Lung (tissue), 12 donors: ENCODE results near the gene PTPRG. TPM values are rescaled to one million over a fixed set of nuclear protein-coding genes. Genes with fewer than 3 reads are reported as not detected.

Experiments used
- ATAC-seq: fragments of 200-7000 bp; cut with Tn5 transposase; one replicate; pipeline ENCODE4 v1.9.1; 2020; ENCODE audit warnings: moderate number of reproducible peaks; ENCODE audit not compliant: insufficient read depth, low FRiP score
- DNase-seq, 3 donors: peaks; one replicate each; pipeline ENCODE4 v3.0.0-alpha.2; 2013 to 2017
- H3K27ac ChIP-seq, 2 donors: one replicate each; pipeline ENCODE4 v1.5.1; 2013; ENCODE audit warnings: mild to moderate bottlenecking in 2 of 2, moderate library complexity in 2 of 2, control low read depth in 1 of 2, inconsistent platforms in 1 of 2, low read depth in 1 of 2, low read length in 1 of 2
- H3K27me3 ChIP-seq, 3 donors: one replicate each; pipeline ENCODE4 v1.5.1; 2013; ENCODE audit warnings: low read length in 2 of 3; ENCODE audit not compliant: control insufficient read depth in 3 of 3, insufficient read depth in 3 of 3
- H3K36me3 ChIP-seq, 4 donors: one replicate each; pipeline ENCODE4 v1.5.1; 2013; ENCODE audit warnings: low read length in 4 of 4, mild to moderate bottlenecking in 1 of 4, moderate library complexity in 1 of 4; ENCODE audit not compliant: control insufficient read depth in 4 of 4, insufficient read depth in 4 of 4
- H3K4me1 ChIP-seq, 5 donors: one replicate each; pipeline ENCODE4 v1.5.1; 2013; ENCODE audit warnings: low read length in 5 of 5, mild to moderate bottlenecking in 2 of 5, moderate library complexity in 1 of 5; ENCODE audit not compliant: control insufficient read depth in 5 of 5, insufficient read depth in 5 of 5
- H3K4me3 ChIP-seq: one replicate; pipeline ENCODE4 v1.5.1; 2013; ENCODE audit warnings: mild to moderate bottlenecking, control low read depth, moderate library complexity
- H3K9ac ChIP-seq, 2 donors: one replicate each; pipeline ENCODE4 v1.5.1; 2013; ENCODE audit warnings: low read length in 2 of 2, control low read depth in 1 of 2; ENCODE audit not compliant: insufficient read depth in 1 of 2
- H3K9me3 ChIP-seq, 4 donors: one replicate each; pipeline ENCODE4 v1.5.1; 2013; ENCODE audit warnings: low read length in 3 of 4, mild to moderate bottlenecking in 1 of 4, moderate library complexity in 1 of 4; ENCODE audit not compliant: control insufficient read depth in 4 of 4, insufficient read depth in 3 of 4
- CTCF ChIP-seq: IDR thresholded peaks from 2 replicates; pipeline ENCODE4 v1.5.1; 2012; ENCODE audit warnings: mild to moderate bottlenecking; ENCODE audit errors: control extremely low read depth, extremely low read depth
- WGBS, 2 donors: extraction: QIAGEN DNeasy Blood & Tissue Kit; methylation state at CpG; one replicate each; pipeline ENCODE4 v1.1.7; 2013; 5-methylcytosine and 5-hydroxymethylcytosine counted together
- polyA plus RNA-seq, 2 donors: library from polyadenylated mRNA; stranded (reverse); fragments of 200-250 nt; gene quantifications; one replicate each; pipeline ENCODE4 v1.2.1, GENCODE V29; 2013
- total RNA-seq, 2 donors: library from RNA; depleted of rRNA in 1 of 2; stranded (reverse); fragments of >200 nt in 1 of 2; gene quantifications; one replicate each; pipeline ENCODE4 v1.2.1, GENCODE V29; 2014 to 2021
- donor health status: control.
- donor health status: control.
- donor health status: Bipolar disorder and iron deficiency.
- donor health status: healthy.
- donor health status: DM: yes; HTN: yes; CAD: no.

Gene PTPRG
- total and polyA plus RNA-seq, 4 donors = 8.5 to 131 (median 75.9) TPM

GRCh38 chr3:61663356-61664104 lies 102.2 kb downstream of the PTPRG start:
- ATAC-seq (no peak), DNase-seq (no peak)
- no peak overlapping the region for H3K4me3 ChIP-seq
- H3K9ac ChIP-seq = no peak overlapping the region
- 80 to 91% methylated on average over 8 of the region's 8 CpGs for WGBS, 2 donors
- no peak for TF ChIP-seq CTCF
- no peaks in the 10 kb centered on the region for H3K27me3 ChIP-seq
- no peaks in the 10 kb centered on the region for H3K9me3 ChIP-seq
- H3K27ac ChIP-seq = no peak overlapping the region
- no peaks in the 10 kb centered on the region for H3K36me3 ChIP-seq
- peaks cover 3 to 25% (median 8%) of the 10 kb centered on the region in 5 donors for H3K4me1 ChIP-seq

- 67 to 87% methylated on average over 2 of the region's 2 CpGs for WGBS, 2 donors
- H3K4me1 ChIP-seq = peaks cover 3 to 31% (median 10%) of the 10 kb centered on the region in 5 donors
- no peaks in the 10 kb centered on the region for H3K27me3 ChIP-seq
- H3K9me3 ChIP-seq = no peaks in the 10 kb centered on the region
- peak in 2 of 3 donors; percentile 61 to 62 for DNase-seq
- H3K27ac ChIP-seq = no peak overlapping the region
- no peak for ATAC-seq
- TF ChIP-seq CTCF = no peak
- H3K36me3 ChIP-seq = no peaks in the 10 kb centered on the region
- no peak overlapping the region for H3K9ac ChIP-seq
- no peak overlapping the region for H3K4me3 ChIP-seq
Observed at GRCh38 chr3:61664105-61664482, 102.7 kb downstream of the PTPRG start.

- no peak for TF ChIP-seq CTCF
- peaks cover 3 to 34% (median 13%) of the 10 kb centered on the region in 5 donors for H3K4me1 ChIP-seq
- no peaks in the 10 kb centered on the region for H3K9me3 ChIP-seq
- no peak overlapping the region for H3K27ac ChIP-seq
- ATAC-seq (no peak), DNase-seq (no peak)
- no peaks in the 10 kb centered on the region for H3K36me3 ChIP-seq
- H3K9ac ChIP-seq = no peak overlapping the region
- H3K27me3 ChIP-seq = no peaks in the 10 kb centered on the region
- WGBS, 2 donors = 88 to 92% methylated on average over 3 of the region's 3 CpGs
- no peak overlapping the region for H3K4me3 ChIP-seq
Observed at GRCh38 chr3:61665121-61665520, 103.8 kb downstream of the PTPRG start.
